GM21529 (cell line): Measurements from ENCODE around the gene MAPK4.
"Not testable (repeated sequence)": the region's sequence is repeated elsewhere in the genome, so short reads cannot be mapped to it uniquely, and the experiment has no call there.

Experiments
- ATAC-seq: cut with Tn5 transposase; IDR thresholded peaks from one replicate; pipeline ENCODE4 v1.9.1; 2021; ENCODE audit not compliant: unreplicated experiment

Gene MAPK4

DNA sequence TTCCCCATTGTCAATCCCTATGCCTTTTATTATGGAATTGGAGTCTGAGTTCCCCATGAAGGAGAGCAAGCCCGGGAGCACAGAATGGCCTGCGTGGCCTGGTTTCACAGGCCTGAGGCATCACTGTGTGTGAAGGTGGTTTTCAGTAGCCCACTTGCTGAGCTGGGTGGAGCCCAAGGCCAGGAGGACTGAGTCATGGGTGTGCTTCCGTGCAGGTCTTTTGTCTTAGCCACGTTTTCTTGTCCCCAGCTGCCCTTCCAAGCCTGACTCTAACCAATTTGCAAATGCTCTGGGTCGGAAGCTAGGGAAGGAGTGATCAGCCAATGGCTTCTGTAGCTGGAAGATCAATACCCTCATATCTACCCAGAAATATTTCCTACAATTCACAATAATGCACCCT is 119.2 kb downstream of the MAPK4 start:
- ATAC-seq, result no peak

DNA sequence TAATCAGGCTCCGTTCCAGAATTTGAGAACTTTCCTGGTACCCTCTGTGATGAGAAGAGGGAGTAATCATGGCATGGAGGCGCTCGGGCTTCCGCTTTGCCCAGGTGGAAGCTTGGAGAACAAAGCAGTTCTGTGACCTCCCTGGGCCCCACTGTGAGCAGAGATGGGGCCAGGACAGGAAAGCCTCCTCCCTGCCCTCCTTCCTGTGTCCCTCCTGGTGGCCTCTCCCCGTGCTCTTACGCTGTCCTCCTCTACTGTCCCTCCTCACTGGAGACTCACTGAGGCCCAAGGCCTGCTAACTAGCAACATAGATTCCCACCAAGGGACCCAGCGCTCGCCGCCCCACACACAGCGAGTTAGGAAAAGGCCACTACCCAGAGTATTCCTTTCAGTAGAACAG is 119.8 kb downstream of the MAPK4 start:
- no peak for ATAC-seq

DNA sequence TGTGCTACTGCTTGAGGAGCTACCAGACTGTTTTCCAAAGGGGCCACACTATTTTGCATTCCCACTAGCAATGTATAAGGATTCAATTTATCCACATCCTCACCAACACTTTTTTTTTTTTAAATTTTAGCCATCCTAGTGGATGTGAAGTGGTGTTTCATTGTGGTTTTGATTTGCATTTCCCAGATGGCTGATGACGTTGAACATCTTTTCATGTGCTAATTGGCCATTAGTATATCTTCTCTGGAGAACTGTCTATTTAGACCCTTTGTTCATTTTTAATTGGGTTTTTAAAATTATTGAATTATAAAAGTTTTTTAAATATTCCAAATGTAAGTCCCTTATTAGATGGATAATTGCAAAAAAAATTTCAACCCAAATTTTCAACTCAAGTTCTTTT is 121.1 kb downstream of the MAPK4 start:
- no peak for ATAC-seq

DNA sequence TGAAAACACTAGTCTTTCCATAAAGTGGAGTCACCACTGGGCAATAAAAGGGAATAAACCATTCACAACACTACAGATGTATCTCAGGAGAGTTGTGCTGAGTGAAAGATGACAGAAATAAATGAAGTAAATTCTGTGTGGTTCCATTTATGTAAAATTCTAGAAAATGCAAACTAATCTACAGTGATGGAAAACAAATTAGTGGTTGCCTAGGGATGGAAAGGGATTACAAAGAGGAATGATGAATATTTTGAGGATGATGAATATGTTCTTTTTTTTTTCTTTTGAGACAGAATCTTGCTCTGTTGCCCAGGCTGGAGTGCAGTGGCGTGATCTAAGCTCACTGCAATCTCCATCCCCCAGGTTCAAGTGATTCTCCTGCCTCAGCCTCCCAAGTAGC is 123.0 kb downstream of the MAPK4 start:
- ATAC-seq, result no peak

DNA sequence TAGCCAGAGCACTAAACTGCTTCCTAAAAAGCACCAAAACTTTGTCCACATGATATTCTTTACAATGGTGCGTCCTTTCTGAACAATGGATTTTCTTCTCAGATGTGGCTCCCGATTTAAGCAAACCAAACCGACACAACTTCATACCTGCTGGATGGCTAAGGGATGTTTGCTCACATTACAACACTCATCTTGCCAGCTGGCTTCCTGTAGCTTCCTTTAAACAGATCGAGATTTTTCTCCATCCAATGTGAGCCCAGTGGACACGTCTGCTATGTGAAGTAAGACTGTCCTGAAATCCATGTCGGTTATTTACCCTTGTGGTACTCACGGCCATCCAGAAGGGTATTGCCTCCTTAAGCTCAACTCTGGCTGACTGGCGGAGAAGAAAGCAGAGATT is 126.5 kb downstream of the MAPK4 start:
- no peak for ATAC-seq

DNA sequence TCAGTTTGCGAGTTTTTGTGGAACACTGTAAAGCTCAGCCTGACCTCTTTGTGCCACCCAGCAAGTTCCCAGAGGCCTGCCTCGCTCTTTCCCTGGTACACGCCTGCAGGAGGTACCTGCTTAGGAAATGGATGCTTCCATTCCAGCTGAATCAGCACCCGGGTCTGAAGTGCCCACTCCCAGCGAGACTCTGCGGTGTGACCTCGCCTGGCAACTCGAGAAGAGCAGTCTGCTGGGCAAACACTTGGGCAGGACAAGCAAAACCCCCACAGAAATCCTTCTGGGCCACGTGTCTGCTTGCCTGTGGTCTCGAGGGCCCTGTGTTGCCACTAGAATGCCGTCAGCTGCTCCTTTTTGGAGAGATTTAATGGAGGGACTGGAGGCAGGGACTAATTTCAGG is 127.6 kb downstream of the MAPK4 start:
- no peak for ATAC-seq

DNA sequence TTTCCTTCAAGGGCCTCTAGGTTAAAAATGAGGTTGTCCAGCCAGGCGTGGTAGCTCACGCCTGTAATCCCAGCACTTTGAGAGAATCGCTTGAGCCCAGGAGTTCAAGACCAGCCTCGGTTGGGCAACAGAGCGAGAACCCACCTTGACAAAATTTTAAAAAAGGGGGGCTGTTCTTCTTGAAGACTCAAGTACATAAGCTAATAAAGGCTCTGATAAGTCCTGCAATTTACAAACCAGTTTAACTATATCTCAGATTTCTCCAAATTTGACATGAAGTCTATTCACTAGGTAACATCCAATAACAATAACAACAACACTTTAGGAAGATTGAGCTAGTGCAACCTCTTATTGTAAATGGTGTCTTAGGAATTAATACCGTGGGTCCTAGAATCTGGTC is 129.7 kb downstream of the MAPK4 start:
- no peak for ATAC-seq

DNA sequence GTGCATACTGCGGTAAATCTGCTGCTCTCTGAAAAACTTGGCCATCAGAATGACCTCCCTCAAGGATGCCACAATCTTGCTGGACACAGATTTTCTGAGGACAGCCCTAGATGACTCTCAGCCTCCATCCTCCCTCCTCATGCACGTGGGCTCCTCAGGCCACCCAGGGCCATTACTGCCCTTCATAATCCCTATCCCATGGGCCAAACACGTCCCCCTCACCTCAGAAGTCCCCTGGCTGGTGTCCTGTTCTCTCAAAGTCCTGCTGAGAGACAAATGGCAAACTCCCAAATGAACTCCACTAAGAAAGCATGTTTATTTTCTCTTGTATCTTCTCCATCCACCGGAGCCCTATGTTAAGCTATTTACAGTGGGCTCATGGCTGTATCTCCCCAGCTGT is 134.3 kb downstream of the MAPK4 start:
- ATAC-seq, result no peak

DNA sequence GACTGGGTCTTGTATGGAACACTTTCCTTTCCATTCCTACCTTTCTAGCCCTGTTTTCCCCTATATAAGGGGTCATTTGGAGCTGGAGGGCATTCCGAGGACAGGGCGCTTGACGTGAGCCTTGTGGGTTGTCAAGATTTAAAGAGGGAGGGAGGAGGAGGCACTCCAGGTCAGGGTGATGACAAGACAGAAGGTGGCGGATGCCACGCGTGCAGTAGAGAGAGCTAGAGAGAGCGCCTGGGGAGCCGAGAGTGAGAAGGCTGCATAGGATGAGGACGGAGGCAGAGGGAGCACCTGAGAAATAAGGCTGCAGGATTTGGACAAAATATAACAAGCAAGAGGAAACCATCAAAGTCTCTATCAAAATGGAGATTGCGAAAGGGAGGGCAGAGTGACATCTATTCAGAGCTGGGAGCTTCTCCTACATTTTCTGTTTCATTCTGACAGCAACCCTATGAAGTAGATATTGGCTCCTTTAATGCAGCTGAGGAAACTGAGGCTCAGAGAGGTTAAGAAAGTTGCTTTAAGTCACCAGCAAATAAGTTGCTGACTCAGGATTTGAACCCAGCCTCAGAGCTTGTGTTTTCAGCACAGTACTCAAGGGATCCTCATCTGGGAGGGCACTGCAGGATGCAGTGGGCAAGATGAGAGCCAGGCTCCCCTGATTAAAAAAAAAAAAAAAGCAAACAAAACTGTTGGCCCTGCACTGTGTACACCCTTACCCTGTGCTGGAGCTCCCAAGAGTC is 135.7 kb downstream of the MAPK4 start:
- no peak for ATAC-seq

DNA sequence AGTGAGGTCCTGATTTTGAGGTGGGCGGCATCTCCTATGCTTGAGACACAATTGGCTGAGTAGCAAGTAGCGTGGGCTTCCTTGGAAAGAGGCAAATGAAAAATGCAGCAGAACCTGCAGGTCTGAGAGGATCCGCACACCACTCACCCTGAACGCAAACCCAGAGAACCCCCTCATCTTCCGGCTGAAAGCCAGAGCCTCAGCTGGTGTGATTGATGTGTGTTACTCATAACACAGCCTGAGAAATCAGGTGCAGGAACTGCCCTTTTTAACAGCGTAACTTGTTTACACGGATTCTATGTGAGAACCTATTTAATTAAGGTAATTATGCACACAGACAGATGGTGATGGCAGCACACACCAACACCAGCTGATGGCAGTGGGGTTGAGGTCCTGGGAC is 136.5 kb downstream of the MAPK4 start:
- ATAC-seq, result peak; percentile 34

DNA sequence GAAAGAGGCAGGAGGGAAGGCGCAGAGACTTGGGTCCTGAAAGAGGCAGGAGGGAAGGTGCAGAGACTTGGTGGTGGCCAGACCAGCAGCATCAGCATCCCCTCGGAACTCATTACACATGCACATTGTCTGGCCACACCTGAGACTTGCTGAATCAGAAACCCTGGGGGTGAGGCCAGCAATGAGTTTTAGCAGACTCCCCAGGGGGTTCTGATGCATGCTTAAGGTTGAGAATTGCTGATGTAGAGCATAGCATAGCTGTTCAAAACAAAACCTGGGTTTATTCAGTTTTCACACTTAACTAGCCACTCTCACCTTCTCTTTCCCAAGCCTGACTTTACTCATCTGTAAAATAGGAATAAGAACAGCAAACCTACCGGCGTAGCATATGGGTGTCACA is 137.0 kb downstream of the MAPK4 start:
- peak; percentile 61 for ATAC-seq

DNA sequence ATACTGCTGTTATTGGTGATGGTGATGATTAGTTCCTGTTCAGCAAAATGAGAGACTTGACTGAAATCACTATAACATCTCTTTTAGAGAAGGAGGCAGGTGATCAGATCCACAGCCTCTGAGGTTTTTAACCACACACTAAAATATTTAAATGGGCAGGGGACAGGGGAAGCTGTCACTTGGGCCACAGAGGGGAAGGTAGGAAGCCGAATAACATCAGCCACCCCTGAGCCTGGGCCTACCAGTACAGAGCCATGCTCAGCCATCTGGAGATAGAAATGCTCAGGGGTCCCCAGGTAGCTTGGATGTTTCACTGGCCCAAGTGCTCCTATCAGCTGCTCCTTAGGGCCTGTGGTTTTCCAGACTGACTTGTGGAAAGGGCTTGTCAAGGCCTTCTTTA is 137.6 kb downstream of the MAPK4 start:
- ATAC-seq, result peak; percentile 38

DNA sequence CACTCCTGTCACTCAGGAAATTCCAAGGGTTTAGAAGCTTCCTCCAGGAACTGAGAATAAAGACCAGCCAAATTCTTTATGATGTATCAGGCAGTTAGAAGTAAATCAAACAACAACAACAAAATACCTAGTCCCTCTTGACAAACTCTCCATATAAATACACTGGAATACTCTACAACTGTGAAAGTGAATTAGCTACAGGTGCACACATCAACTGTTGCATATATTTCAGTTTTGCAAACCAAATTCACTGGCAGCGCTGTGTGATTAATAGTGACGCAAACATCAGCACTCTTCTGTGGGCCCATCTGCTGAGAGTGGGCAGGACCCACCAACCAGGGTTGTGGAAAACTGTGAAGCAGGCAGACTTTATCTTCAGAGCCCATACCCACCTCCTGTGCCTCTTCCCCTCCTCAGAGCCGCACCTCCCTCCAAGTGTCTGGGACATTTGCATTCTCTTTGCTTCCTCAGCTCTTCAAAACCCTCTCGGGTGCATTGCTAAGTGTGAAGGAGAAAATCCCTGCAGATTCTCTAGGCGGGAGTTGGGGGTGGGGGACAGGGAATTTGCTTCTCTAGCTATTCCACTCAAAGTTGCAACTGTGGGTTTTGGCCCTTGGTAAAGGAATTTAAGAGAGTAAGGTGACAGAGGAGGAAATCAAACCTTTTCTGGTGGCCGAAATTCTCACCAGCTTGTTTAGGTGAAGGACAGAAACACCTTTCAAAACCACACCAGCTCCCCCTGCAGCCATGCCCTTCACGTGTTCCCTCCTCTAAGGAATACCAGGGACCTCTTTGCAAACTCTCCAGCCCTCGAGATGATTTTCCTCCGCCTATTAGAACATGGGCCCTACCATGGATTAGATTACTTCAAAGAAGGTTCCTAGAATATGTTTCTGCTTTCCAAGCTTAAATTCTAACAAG is 140.6 kb downstream of the MAPK4 start:
- no peak for ATAC-seq

DNA sequence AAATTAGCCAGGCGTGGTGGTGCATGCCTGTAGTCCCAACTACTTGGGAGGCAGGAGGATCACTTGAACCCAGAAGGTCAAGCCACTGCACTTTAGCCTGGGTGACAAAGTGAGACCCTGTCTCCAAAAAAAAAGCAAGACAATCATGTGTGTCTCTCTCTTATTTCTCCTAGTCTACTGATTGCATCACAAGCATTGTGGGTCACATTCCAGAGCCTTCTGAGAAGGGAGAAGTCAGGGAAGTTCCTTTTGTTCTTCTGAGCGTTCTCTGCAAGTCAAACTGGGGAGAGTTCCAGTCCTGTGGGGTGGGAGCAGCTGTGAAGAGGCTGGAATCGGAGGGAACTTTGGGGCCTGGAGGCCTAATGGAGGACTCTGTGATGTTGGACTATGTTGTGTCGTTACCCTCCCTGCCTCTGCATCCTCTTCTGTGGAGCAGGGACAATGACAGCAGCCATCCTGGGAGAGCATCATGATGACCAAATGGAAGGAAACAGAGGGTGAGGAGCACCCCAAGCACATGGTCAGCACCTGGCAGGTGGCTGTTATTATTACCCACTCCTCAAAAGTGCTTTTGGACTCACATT is 144.6 kb downstream of the MAPK4 start:
- no peak for ATAC-seq

DNA sequence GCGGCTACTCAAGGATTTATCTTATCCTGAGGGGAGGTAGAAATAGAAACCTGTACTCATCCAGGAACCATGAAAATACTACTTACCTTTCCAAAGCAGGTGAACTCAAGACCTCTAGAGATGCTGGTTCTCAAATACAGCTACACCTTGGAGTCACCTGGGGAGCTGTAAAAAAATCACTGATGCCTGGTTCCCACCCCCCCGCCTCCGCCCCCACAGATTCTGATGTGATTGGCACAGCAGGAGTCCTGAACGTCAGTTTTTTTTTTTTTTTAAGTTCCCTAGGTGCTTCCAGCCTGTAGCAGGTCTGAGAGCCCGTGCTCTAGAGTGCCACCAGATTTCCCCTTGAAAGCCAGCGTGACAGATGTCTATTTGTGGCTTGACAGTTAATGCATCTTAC is 146.3 kb downstream of the MAPK4 start:
- no peak for ATAC-seq

DNA sequence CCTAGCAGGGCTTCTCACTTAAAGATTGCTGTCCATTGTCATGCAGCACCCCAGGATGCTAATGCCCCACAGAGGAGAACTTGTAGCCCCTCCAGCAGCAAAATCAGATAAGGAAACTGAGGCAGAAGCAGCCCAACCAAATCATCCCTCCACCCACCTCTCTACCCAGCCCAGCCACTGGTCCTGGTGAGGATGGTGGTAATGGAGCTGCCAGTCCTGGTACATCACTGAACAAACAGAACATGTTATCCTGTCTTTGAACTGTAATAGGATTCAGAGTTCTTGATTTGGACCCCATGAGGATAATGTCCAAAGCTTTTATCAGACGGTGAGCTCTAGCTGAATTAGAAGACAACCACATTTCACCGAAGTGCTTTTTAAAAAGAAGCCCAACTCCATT is 146.8 kb downstream of the MAPK4 start:
- ATAC-seq, result no peak

DNA sequence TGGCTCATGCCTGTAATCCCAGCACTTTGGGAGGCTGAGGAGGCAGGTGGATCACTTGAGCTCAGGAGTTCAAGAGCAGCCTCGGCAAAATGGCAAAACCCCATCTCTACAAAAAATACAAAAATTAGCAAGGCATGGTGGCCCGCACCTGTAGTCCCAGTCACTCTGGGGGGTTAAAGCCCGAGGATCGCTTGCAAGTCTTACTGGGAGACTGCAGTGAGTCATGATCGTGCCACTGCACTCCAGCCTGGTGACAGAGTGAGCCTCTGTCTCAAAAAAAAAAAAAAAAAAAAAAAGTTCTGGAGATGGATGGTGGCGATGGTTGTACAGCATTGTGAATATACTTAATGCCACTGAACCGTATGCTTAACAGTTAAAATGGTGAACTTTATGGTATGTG is 147.4 kb downstream of the MAPK4 start:
- not testable (repeated sequence) for ATAC-seq

DNA sequence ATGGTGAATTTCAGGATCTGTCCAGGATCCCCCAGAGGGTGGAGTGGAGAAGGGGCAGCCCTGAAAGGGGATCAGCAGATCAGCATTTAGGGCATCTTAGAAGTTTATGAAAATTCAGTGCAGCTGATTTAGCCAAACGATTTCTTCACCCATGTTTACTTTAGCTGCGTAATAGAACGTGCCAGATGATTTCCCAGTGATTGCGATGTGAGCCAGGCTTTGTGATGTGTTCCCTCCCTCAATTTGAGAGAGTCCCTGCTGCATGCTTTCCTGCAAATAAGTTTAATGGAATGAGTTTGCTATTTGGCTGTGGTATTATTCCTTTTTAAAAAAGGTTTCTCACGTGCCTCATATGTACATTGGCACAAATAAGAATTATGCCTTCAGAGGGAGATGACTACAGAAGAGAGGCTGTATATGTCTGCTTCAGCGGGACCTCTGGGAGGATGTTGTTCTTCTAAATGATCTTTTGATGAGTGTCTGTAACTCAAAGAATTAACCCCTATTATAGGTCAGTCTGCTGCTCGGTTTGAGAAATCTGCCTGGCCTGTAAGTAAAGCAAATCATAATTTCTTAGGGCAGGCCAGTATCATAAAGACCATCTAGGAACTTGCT is 148.1 kb downstream of the MAPK4 start:
- ATAC-seq, result no peak

DNA sequence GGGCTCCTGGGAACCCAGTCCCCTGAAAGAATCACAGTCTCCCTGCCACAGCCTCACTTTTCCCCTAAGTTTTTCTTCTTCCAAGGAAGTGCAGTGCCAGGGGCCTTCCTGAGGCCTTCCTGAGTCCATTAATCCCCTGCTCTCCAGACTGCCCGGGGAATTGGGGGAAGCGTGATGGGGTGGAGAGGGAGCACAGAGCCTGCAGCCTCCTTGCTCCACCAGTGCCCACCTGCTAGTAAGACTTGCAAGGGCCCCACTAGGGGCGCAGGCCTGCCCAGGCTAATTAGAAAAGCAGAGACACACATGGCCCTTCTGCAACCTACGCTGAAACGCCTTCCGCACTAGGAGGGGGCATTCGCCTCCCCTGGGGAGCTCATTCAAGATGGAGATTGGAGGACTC is 149.3 kb downstream of the MAPK4 start:
- ATAC-seq, result no peak

DNA sequence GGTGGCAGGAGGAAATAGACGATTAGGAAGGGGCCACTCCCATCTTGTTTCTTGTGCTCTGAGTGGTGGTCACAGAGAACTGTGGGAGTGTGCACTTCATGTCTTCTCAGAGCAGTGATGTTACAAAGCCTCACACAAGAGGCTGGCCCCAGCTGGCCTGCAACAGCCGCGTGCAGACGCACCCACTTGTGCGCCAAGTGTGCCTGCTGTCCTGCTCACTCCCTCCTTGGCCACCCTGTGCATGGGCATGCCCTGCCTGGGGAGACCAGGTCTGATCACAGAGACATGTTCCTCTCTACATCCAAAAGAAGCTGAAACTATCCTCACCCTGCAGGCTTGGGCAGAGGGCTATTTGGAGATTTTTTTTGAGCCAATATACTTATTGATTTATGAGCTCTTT is 151.5 kb downstream of the MAPK4 start:
- ATAC-seq, result no peak

DNA sequence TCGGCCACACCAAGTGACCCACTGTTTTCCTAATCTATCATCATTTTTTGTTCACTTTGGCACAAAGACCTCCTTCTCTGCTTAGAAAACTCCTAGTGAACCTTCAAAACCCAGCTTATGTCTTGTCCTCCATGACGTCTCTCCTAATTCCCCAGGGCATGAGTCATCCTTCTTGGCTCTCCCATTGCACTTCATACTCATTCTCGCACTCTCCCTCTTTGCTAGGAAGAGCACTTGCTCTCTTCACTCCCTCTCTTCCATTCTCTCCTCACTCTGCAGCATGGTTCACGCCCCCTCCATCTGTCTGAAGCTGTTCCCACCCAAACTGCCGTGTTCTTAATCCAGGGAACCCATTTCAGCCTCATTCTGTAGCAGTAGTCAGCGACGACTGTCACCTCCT is 156.0 kb downstream of the MAPK4 start:
- no peak for ATAC-seq

DNA sequence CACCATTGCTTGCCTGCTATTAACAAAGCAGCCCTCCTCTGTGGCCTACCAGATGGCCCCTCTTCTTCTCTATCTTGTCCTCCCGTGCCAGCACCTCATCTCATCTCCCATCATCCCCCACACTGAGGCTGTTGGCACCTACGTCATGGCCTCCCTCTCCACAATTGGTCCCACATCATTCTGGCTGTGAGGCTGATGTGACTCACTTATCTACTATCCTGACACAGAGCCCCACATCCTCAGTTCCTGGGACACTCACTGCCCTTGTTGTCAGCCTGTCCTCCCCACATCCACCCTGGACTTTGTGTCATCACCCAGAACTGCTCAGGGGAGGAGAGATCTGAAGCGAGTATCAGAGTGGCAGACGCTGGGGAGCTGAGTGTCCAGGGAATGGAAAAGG is 157.0 kb downstream of the MAPK4 start:
- no peak for ATAC-seq
